ENCODE results near the gene PPARD.
"Not testable (repeated sequence)": the region's sequence is repeated elsewhere in the genome, so short reads cannot be mapped to it uniquely, and the experiment has no call there.

PPARD gene

GRCh38 chr6:35378261-35378660, 35.9 kb downstream of the PPARD start:
- FAIRE-seq (no peak), DNase-seq (ENCODE audit: low spot score) (no peak)

- DNase-seq (ENCODE audit: low spot score), result no peak
- no peak for FAIRE-seq
These were observed 38.8 kb downstream of the PPARD start for GRCh38 chr6:35381132-35381531.

GRCh38 chr6:35382015-35382414, 39.7 kb downstream of the PPARD start:
- FAIRE-seq, result no peak
- DNase-seq (ENCODE audit: low spot score), result no peak

- peak; percentile 40 for DNase-seq (ENCODE audit: low spot score)
- no peak for FAIRE-seq
These were observed 43.3 kb downstream of the PPARD start for GRCh38 chr6:35385457-35386202.

- FAIRE-seq (no peak), DNase-seq (ENCODE audit: low spot score) (no peak)
These were observed 44.6 kb downstream of the PPARD start for GRCh38 chr6:35386989-35387388.

GRCh38 chr6:35388030-35388429, 45.7 kb downstream of the PPARD start:
- FAIRE-seq, result no peak
- no peak for DNase-seq (ENCODE audit: low spot score)

- DNase-seq (ENCODE audit: low spot score), result no peak
- no peak for FAIRE-seq
These were observed 46.5 kb downstream of the PPARD start for GRCh38 chr6:35388772-35389352.

- DNase-seq (ENCODE audit: low spot score); FAIRE-seq: not testable (repeated sequence)
These were observed 47.0 kb downstream of the PPARD start for GRCh38 chr6:35389386-35389785.

- peak; percentile 80 for DNase-seq (ENCODE audit: low spot score)
- FAIRE-seq, result peak; percentile 72
These were observed 49.0 kb downstream of the PPARD start for GRCh38 chr6:35391240-35391968.

GRCh38 chr6:35392111-35392702, 49.8 kb downstream of the PPARD start:
- DNase-seq (ENCODE audit: low spot score) (peak; percentile 57), FAIRE-seq (no peak)

GRCh38 chr6:35392773-35393672, 50.7 kb downstream of the PPARD start:
- DNase-seq (ENCODE audit: low spot score), result no peak
- FAIRE-seq, result no peak

GRCh38 chr6:35396991-35397390, 54.6 kb downstream of the PPARD start:
- no peak for FAIRE-seq
- DNase-seq (ENCODE audit: low spot score), result no peak

- no peak for FAIRE-seq
- DNase-seq (ENCODE audit: low spot score), result no peak
These were observed 55.6 kb downstream of the PPARD start for GRCh38 chr6:35397806-35398418.

GRCh38 chr6:35398526-35398925, 56.2 kb downstream of the PPARD start:
- DNase-seq (ENCODE audit: low spot score), result no peak
- no peak for FAIRE-seq

- no peak for FAIRE-seq
These were observed 57.8 kb downstream of the PPARD start for GRCh38 chr6:35400111-35400510.

GRCh38 chr6:35400901-35401311, 58.5 kb downstream of the PPARD start:
- FAIRE-seq, result no peak
- peak; percentile 70 for DNase-seq (ENCODE audit: low spot score)

More at GRCh38 chr6:35400111-35400510, 57.8 kb downstream of the PPARD start:
- DNase-seq (ENCODE audit: low spot score), result no peak

GRCh38 chr6:35401514-35401913, 59.2 kb downstream of the PPARD start:
- no peak for FAIRE-seq

GRCh38 chr6:35402136-35402855, 59.9 kb downstream of the PPARD start:
- DNase-seq (ENCODE audit: low spot score) (no peak), FAIRE-seq (no peak)

More at GRCh38 chr6:35401514-35401913, 59.2 kb downstream of the PPARD start:
- no peak for DNase-seq (ENCODE audit: low spot score)

GRCh38 chr6:35402856-35403191, 60.5 kb downstream of the PPARD start:
- DNase-seq (ENCODE audit: low spot score) (no peak), FAIRE-seq (no peak)
